ENCODE measurements around the gene FBLN2. TPM values are rescaled to one million over a fixed set of nuclear protein-coding genes. Genes with fewer than 3 reads are reported as not detected.

FBLN2 gene
- polyA plus RNA-seq, 1 experiment = 15.5 TPM

GRCh38 chr3:13594146-13594545, 45.2 kb downstream of the FBLN2 start:
- Histone ChIP-seq H3K4me3 (ENCODE audit: low read depth, low read length) (no peak overlapping the region), H3K27ac (ENCODE audit: low read depth, low read length) (no peak overlapping the region), H3K9me3 (ENCODE audit: control insufficient read depth, insufficient read depth, low read length) (no peaks in the 10 kb centered on the region), H3K27me3 (ENCODE audit: control insufficient read depth, insufficient read depth, low read length) (no peaks in the 10 kb centered on the region)
- no peak for TF ChIP-seq CTCF (IDR thresholded peaks at IDR 0.05; ENCODE audit: low read depth, low read length)
- CTCF ChIA-PET = interaction anchor here (1.0 kb wide), 1 partner anchor 54 kb away, joined by 3 read pairs; no protein-coding TSS in a partner anchor
- DNase-seq (ENCODE audit: low read depth, low spot score) = no peak
- POLR2A ChIA-PET = no interaction called here

- no peak for DNase-seq (ENCODE audit: low read depth, low spot score)
- Histone ChIP-seq H3K4me3 (ENCODE audit: low read depth, low read length) (no peak overlapping the region), H3K9me3 (ENCODE audit: control insufficient read depth, insufficient read depth, low read length) (no peaks in the 10 kb centered on the region), H3K27me3 (ENCODE audit: control insufficient read depth, insufficient read depth, low read length) (no peaks in the 10 kb centered on the region), H3K27ac (ENCODE audit: low read depth, low read length) (no peak overlapping the region)
- no peak for TF ChIP-seq CTCF (IDR thresholded peaks at IDR 0.05; ENCODE audit: low read depth, low read length)
- ChIA-PET CTCF (interaction anchor here (0.9 kb wide), 1 partner anchor 53 kb away, joined by 3 read pairs; no protein-coding TSS in a partner anchor), POLR2A (no interaction called here)
Observed at GRCh38 chr3:13594991-13595421, 46.1 kb downstream of the FBLN2 start.

- Histone ChIP-seq H3K27me3 (ENCODE audit: control insufficient read depth, insufficient read depth, low read length) (no peaks in the 10 kb centered on the region), H3K4me3 (ENCODE audit: low read depth, low read length) (no peak overlapping the region), H3K9me3 (ENCODE audit: control insufficient read depth, insufficient read depth, low read length) (no peaks in the 10 kb centered on the region), H3K27ac (ENCODE audit: low read depth, low read length) (no peak overlapping the region)
- CTCF ChIA-PET = interaction anchor here (0.9 kb wide), 1 partner anchor 52 kb away, joined by 3 read pairs; no protein-coding TSS in a partner anchor
- no peak for DNase-seq (ENCODE audit: low read depth, low spot score)
- POLR2A ChIA-PET = no interaction called here
- no peak for TF ChIP-seq CTCF (IDR thresholded peaks at IDR 0.05; ENCODE audit: low read depth, low read length)
Observed at GRCh38 chr3:13595485-13595884, 46.6 kb downstream of the FBLN2 start.

GRCh38 chr3:13596426-13597205, 47.7 kb downstream of the FBLN2 start:
- POLR2A ChIA-PET = no interaction called here

More at GRCh38 chr3:13596426-13597205, 47.7 kb downstream of the FBLN2 start:
- Histone ChIP-seq H3K27me3 (ENCODE audit: control insufficient read depth, insufficient read depth, low read length) (no peaks in the 10 kb centered on the region), H3K4me3 (ENCODE audit: low read depth, low read length) (no peak overlapping the region), H3K27ac (ENCODE audit: low read depth, low read length) (no peak overlapping the region), H3K9me3 (ENCODE audit: control insufficient read depth, insufficient read depth, low read length) (no peaks in the 10 kb centered on the region)
- no peak for DNase-seq (ENCODE audit: low read depth, low spot score)
- CTCF ChIA-PET = no interaction called here
- no peak for TF ChIP-seq CTCF (IDR thresholded peaks at IDR 0.05; ENCODE audit: low read depth, low read length)

Measured in AG04450 (cell line).